HG03571 (cell line): ENCODE results near the gene RUNDC3A.
A peak's percentile ranks its signal among the peaks of the same experiment; 100 is the strongest.
"Not testable (repeated sequence)": the region's sequence is repeated elsewhere in the genome, so short reads cannot be mapped to it uniquely, and the experiment has no call there.

Experiments used
- ATAC-seq: cut with Tn5 transposase; IDR thresholded peaks from one replicate; pipeline ENCODE4 v1.9.1; 2021; ENCODE audit not compliant: unreplicated experiment

The RUNDC3A gene

DNA sequence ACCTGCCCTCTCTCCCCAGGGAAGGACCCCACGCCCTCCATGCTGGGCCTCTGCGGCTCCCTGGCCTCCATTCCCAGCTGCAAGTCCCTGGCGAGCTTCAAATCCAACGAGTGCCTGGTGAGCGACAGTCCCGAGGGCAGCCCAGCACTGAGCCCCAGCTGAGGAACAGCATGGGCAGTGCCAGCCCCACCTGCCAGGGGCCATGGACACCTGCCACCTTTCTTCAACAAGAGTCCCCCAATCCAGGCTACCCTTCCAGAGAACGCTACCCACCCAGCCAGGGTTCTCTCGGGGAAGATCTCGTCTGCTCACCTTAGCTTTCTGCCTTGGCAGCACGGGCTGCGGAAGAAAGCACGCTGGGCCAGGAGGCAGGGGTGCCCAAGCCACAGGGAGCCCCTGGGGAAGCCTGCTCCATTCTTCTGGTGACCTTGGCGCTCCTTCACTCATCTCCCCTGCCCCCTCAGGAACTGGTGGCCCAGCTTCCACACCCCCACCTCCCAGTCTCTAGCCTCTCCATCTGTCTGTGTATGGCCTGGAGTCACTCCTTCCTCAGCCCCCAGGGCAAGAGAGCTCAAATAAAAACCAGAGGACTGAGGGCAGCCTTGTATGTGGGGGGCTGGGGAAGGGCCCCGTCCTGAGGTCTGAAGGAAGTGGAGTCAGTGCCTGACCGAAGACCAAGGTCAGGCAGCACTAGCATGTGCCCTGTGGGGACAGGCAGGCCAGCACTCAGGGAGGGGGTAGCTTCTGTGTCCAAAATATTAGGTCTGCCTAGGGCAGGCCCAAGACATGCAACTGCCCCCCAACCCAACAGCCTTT lies 9.9 kb downstream of the RUNDC3A start:
- no peak for ATAC-seq

DNA sequence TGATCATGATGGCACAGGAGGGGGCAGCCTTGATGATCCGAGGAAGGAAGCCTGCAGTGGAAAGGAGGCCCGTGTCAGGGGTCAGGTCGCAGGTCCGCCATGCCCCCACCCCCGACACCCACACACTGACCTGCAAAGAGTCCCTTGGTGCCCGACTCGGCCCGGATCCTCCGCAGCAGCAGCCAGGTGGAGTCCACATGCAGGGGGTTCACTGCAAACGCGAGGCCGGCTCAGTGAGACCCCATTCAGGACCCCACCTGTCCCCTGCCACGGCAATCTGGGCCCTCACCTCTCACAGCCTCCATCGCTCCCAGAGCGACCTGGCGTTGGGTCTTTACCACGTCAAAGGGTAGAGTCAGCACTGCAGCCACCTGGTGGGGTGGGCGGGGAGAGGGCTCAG lies 11.7 kb downstream of the RUNDC3A start:
- no peak for ATAC-seq

GRCh38 chr17:44321246-44322120 lies 13.1 kb downstream of the RUNDC3A start:
- no peak for ATAC-seq

DNA sequence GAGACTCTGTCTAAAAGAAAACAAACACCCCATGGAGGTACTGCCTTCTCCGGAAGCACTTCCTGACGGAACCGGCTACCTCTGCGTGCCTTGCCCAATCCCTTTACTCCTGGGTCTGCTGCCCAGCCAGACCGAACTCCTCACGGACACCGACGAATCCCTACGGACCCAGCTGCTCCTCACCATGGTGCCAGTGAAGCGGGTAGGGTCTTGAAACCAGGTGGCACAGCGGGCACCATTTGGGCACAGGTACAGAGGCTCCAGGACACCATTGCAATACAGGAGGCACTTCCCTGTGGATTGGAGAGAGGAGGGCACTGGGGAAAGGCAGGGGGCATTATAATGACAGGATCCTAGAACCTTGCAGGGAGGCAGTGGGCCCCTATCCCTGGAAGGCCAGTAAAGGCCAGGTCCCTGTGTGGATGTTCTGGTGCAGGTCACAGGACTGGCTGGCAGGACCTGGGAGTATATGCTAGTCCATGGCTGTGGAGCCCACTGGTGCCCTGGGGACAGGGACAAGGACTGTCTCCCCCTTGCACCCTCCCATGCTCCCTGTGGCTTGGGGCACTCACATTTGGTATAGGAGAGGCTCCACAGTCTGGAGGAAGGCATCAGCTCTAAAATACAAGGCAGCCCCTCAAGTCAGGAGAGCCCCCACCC lies 14.0 kb downstream of the RUNDC3A start:
- ATAC-seq = no peak

DNA sequence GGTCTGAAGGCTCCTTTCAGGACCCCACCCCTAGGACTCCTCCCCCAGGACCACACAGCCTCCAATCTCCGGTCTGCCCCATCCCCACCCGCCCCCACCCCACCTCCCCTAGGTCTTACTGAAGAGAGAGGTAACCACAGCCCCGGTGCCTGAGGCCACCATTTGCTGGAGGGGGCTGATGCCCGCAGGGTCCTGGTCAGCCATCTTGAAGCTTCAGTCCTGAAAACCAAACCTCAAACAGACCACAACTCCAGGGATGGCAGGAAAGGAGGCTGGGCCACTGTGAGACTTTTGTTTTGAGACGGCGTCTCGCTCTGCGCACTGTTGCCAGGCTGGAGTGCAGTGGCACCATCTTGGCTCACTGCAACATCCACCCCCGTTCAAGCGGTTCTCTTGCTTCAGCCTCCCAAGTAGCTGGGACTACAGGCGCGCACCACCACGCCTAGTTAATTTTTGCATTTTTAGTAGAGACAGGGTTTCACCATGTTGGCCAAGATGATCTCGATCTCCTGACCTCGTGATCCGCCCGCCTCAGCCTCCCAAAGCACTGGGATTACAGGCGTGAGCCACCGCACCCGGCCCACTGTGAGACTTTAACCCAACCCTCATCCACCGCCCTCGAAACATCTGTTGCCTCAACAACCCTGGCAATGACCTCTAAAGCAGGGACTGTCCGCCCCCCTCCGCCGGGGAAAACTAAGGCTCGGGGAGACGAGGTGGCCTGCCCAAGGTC lies 15.1 kb downstream of the RUNDC3A start:
- no peak for ATAC-seq

DNA sequence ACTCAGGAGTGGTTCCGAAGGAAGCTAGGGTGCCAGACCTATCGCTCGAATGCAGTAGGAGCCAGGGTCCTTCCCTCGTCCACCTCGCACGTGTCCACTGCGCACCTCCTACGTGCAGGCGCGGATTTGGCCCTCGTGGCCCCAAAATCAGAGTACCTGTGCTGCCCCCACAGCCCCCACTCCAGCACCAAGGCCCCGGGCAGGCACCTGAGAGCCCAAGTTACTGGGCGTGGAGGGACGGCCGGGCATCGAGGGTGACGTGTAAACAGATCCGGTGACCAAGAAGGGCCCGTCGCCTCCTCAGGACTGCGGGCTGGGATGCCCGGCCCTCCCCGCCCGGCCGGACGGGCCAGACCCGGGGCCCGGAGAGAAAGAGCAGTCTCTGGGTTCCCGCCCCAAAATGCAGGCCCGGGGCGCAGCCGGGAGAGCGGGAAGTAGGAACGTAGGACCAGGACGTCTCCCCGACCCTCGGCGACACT lies 15.7 kb downstream of the RUNDC3A start:
- peak; percentile 1 for ATAC-seq

- peak; percentile 55 for ATAC-seq
Measured at GRCh38 chr17:44324571-44325275, 16.3 kb downstream of the RUNDC3A start, which contains the start of gene SLC25A39. TSS of gene SLC25A39 (minus strand) at chr17:44324823. CDS start at chr17:44323562, 1,261 bp downstream.

- peak; percentile 38 for ATAC-seq
Measured at GRCh38 chr17:44326861-44327444, 18.6 kb downstream of the RUNDC3A start.

DNA sequence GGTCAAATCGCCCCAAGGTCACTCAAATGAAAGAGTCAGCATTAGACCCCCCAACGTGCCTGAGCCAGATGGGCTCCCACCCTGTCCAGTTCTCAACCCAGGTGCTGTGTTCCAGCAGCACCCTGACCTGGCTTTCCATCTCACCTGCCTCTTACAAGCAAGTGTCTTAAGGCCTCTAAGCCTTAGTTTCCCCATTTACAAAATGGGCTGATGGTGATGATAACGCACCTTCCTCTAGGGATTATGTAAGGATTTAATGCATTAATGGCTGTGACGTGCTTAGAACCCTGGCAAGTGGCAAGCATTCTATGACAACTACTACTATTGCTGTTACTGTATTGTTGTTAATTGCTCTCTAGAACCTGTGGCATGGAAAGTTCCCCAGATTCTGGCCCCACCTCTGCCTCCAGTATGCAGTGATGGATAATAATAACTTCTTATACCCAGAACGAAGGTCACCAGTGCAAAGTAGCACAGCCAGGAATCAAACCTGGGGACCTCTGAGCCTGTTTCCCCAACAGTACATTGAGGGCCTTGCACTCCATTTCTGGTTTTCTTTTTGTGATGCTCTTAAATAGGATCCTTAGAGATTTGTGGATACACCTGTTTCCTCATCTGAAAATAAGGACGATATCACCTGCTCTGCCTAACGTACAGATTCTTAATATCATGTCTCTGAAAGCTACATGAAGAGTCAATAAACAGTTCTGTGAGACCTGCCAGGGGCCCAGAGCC lies 19.5 kb downstream of the RUNDC3A start:
- no peak for ATAC-seq

- ATAC-seq = not testable (repeated sequence)
Measured at GRCh38 chr17:44329516-44329915, 21.1 kb downstream of the RUNDC3A start.

DNA sequence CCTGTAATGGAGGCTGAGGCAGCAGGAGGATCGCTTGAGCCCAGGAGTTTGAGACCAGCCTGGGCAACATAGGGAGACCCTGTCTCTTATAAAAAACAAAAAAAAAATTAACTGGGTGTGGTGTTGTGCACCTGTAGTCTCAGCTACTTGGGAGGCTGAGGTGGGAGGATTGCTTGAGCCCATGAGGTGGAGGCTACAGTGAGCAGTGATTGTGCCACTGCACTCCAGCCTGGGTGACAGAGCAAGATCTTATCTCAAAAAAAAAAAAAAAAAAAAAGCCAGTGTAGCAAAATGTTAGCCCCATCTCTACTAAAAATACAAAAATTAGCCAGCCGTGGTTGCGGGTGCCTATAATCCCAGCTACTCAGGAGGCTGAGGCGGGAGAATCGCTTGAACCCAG lies 21.9 kb downstream of the RUNDC3A start:
- ATAC-seq = not testable (repeated sequence)

DNA sequence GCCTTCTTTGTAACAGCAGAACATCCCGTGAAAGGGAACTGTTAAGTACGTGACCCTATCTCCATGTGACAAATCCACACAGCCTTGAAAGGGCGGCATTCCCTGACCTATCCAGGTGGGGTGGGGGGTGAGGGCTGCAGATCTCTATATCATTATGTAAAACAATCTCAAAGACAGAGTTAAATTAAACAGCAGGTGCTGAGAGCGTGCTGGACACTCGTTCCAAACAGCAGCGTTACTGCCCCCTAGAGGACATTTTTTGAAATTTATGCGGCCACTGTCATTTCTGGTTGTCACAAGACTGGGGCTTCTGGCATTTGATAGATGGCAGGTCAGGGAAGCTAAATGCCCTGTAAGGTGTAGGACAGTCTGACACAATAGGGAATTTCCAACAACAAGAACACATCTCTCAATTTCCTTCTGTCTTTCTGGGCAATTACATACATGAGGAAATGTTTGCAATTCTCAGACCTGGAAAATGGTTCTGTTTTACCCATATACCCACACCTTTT lies 22.9 kb downstream of the RUNDC3A start:
- no peak for ATAC-seq

DNA sequence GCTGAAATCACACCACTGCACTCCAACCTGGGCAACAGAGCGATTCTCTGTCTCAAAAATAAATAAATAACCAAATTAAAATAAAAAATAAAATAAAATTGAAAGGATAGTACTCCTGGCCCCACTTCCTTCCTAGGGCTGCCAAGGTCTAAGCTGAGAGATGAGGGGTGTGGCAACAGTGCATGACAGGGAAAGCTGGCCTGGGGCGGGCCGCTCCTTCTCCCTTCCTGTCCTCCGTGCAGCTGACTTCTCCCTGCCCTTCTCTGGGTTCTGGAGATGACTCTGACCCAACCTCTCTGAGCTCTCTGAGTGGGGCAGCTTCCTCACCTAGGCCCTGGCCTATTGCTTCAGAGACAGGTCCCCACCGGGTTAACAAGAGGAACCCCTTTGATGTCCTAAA lies 25.0 kb downstream of the RUNDC3A start:
- ATAC-seq = no peak

DNA sequence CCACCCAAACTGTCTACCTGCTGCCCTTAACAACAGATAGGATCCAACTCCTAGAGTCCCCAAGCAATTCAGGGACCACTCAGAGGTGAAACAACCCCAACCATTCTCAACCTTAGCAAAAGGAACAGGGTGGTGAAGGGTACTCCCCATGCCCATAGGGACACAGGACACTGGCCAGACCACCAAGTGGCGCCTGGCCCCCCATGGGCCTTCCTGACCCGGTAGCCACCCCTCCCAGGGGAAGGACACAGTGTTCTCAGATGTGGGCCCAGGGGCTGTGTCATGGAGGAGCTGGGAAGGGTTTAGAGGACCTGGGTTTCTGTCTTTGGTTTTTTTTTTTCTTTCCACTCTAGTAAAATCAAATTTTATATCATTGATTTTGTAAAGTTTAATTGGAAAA lies 25.9 kb downstream of the RUNDC3A start:
- ATAC-seq = no peak

DNA sequence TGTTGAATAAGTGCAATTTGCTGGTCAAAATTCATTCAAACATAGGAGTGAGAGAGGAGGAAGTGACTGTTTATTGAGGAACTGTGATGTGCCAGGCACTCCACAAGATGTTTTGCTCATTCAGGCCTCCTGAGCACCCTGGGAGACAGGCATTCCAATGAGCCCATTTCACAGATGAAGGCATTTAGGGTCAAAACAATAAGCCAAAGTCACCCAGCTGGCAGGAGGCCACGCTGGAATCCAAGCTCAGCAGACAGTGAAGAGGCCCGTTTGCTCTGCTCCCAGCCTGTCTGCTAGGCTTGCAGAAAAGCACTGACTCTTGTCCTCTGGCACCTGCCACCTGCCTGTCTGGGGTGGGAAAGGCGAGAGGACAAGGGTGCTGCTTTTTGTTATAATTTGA lies 26.3 kb downstream of the RUNDC3A start:
- no peak for ATAC-seq

DNA sequence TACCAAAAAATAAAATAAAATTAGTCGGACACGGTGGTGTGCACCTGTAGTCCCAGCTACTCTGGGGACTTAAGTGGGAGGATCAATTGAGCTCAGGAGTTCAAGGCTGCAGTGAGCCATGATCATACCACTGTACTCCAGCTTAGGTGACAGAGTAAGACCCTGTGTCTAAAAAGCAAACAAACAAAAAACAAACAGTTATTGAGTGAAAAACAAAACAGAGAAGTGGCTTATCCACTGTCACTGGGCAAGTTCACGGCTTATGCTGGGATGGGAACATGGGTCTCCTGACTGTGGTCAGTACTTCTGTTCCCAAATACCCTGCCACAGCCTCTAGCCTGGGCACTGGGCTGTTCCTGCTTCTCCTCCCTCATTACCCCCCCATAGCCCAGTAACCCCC lies 27.2 kb downstream of the RUNDC3A start:
- no peak for ATAC-seq

DNA sequence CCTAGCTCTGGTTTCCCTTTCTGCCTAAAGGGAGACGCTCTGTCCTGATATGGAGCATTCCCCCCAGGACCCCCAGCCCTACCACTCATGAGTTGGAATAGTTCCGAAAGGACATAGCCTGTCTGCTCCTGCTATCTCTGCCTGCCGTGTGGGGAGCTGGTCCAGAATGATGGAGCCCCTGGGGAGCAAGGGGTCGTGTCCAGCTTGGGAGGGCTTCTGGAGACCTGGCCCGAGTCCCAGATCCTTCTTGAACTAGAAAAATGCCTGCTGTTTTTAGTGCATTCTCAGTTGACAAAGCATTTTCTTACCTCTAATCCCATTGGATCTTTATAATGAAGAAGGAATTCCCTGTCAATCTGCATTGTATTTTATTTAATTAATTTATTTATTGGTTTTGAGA lies 27.6 kb downstream of the RUNDC3A start:
- ATAC-seq = no peak

DNA sequence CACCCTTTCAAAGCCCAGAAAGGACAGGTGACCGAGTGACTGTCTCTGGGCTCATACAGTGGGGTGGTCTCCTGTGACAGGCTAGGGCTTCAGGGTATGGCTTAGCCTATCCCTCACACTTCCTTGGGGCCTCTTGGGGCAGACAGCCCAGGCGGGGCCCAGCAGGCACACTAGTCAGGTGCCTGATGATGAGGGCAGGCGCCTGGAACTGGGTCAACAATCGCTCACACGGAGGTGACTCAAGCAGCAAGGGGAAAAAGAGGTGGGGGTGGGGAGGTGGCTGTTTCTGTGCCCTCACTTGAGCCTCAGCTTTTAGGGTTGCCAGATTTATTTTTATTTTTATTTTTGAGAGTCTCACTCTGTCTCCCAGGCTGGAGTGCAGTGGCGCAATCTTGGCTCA lies 30.3 kb downstream of the RUNDC3A start:
- ATAC-seq = no peak

GRCh38 chr17:44340553-44340952 lies 32.2 kb downstream of the RUNDC3A start:
- ATAC-seq = not testable (repeated sequence)
